H9 (cell line): ENCODE data around the gene NAA10. TPM values are rescaled to one million over a fixed set of nuclear protein-coding genes. Genes with fewer than 3 reads are reported as not detected.

Experiments
- DNase-seq: peaks from one replicate; pipeline ENCODE4 v3.0.0-alpha.2; 2017
- H2AFZ ChIP-seq: one replicate; pipeline ENCODE4 v1.6.1; 2013; ENCODE audit warnings: mild to moderate bottlenecking, low read length, control low read depth, moderate library complexity
- H2AK5ac ChIP-seq: 2 replicates; pipeline ENCODE4 v1.6.1; 2013; ENCODE audit warnings: low read length, control low read depth, mixed read lengths; ENCODE audit not compliant: insufficient read length
- H2BK120ac ChIP-seq: one replicate; pipeline ENCODE4 v1.6.1; 2013; ENCODE audit warnings: low read depth, mild to moderate bottlenecking, low read length, control low read depth, inconsistent platforms; ENCODE audit not compliant: poor library complexity, severe bottlenecking
- H2BK12ac ChIP-seq: 2 replicates; pipeline ENCODE4 v1.6.1; 2013; ENCODE audit warnings: low read length, control low read depth, mixed read lengths, low read depth; ENCODE audit not compliant: insufficient read length
- H2BK15ac ChIP-seq: 2 replicates; pipeline ENCODE4 v1.6.1; 2013; ENCODE audit warnings: low read depth, low read length, control low read depth
- H2BK20ac ChIP-seq: one replicate; pipeline ENCODE4 v1.6.1; 2013; ENCODE audit warnings: low read depth, mild to moderate bottlenecking, low read length, control low read depth, inconsistent platforms; ENCODE audit not compliant: poor library complexity, severe bottlenecking
- H2BK5ac ChIP-seq: 2 replicates; pipeline ENCODE4 v1.6.1; 2013; ENCODE audit warnings: low read length, control low read depth, mixed read lengths; ENCODE audit not compliant: insufficient read length
- H3K14ac ChIP-seq: 2 replicates; pipeline ENCODE4 v1.6.1; 2013; ENCODE audit warnings: low read length, control low read depth; ENCODE audit not compliant: insufficient read depth
- H3K18ac ChIP-seq: 2 replicates; pipeline ENCODE4 v1.6.1; 2013; ENCODE audit warnings: low read depth, mild to moderate bottlenecking, mixed read lengths, low read length, control low read depth; ENCODE audit not compliant: insufficient read length
- H3K23ac ChIP-seq: 2 replicates; pipeline ENCODE4 v1.6.1; 2013; ENCODE audit warnings: low read length, control low read depth, mixed read lengths, low read depth; ENCODE audit not compliant: insufficient read length
- H3K23me2 ChIP-seq: 2 replicates; pipeline ENCODE4 v1.6.1; 2013; ENCODE audit warnings: low read depth, mild to moderate bottlenecking, mixed read lengths, low read length, control low read depth; ENCODE audit not compliant: insufficient read length, poor library complexity, severe bottlenecking
- H3K27ac ChIP-seq: 2 replicates; pipeline ENCODE4 v1.5.1; 2013; ENCODE audit warnings: low read length, control low read depth, mixed read lengths, low read depth; ENCODE audit not compliant: insufficient read length
- H3K27me3 ChIP-seq: 2 replicates; pipeline ENCODE4 v1.6.1; 2013; ENCODE audit warnings: low read length, control low read depth, inconsistent platforms; ENCODE audit not compliant: insufficient read depth
- H3K4ac ChIP-seq: 2 replicates; pipeline ENCODE4 v1.6.1; 2013; ENCODE audit warnings: low read depth, mild to moderate bottlenecking, control low read depth, inconsistent platforms, low read length, moderate library complexity
- H3K4me1 ChIP-seq: 2 replicates; pipeline ENCODE4 v1.6.1; 2013; ENCODE audit warnings: low read length, control low read depth, inconsistent platforms; ENCODE audit not compliant: insufficient read depth
- H3K4me2 ChIP-seq: 2 replicates; pipeline ENCODE4 v1.6.1; 2013; ENCODE audit warnings: low read length, control low read depth, mixed read lengths; ENCODE audit not compliant: insufficient read length, insufficient read depth
- H3K56ac ChIP-seq: 2 replicates; pipeline ENCODE4 v1.6.1; 2013; ENCODE audit warnings: low read depth, mild to moderate bottlenecking, mixed read lengths, low read length, control low read depth; ENCODE audit not compliant: insufficient read length
- H3K79me1 ChIP-seq: 2 replicates; pipeline ENCODE4 v1.6.1; 2013; ENCODE audit warnings: low read depth, mild to moderate bottlenecking, moderate library complexity, low read length, control low read depth, inconsistent platforms; ENCODE audit not compliant: insufficient read depth, poor library complexity, severe bottlenecking
- H3K79me2 ChIP-seq: 2 replicates; pipeline ENCODE4 v1.6.1; 2013; ENCODE audit warnings: low read length, control low read depth, inconsistent platforms; ENCODE audit not compliant: insufficient read depth
- H3K9ac ChIP-seq: 2 replicates; pipeline ENCODE4 v1.6.1; 2013; ENCODE audit warnings: low read length, control low read depth, mixed read lengths; ENCODE audit not compliant: insufficient read length; ENCODE audit errors: extremely low read depth
- H3K9me3 ChIP-seq: one replicate; pipeline ENCODE4 v1.6.1; 2013; ENCODE audit warnings: low read depth, low read length, inconsistent platforms; ENCODE audit not compliant: control insufficient read depth
- H3T11ph ChIP-seq: one replicate; pipeline ENCODE4 v1.6.1; 2013; ENCODE audit warnings: mild to moderate bottlenecking, low read length, control low read depth, inconsistent platforms
- H4K20me1 ChIP-seq: one replicate; pipeline ENCODE4 v1.6.1; 2013; ENCODE audit not compliant: control insufficient read depth, insufficient read length, insufficient read depth
- H4K5ac ChIP-seq: 2 replicates; pipeline ENCODE4 v1.6.1; 2013; ENCODE audit warnings: low read depth, mild to moderate bottlenecking, mixed read lengths, low read length, control low read depth; ENCODE audit not compliant: insufficient read length
- H4K8ac ChIP-seq: replicated peaks from 2 replicates; pipeline ENCODE4 v1.6.1; 2013; ENCODE audit warnings: low read length, control low read depth, mixed read lengths, low read depth; ENCODE audit not compliant: insufficient read length
- H4K91ac ChIP-seq: 2 replicates; pipeline ENCODE4 v1.6.1; 2013; ENCODE audit warnings: low read depth, mild to moderate bottlenecking, moderate library complexity, mixed read lengths, low read length, control low read depth; ENCODE audit not compliant: insufficient read length
- H3K27ac Mint-ChIP-seq, 3 experiments: 2 replicates in 2 of 3; 3 replicates in 1 of 3; pipeline ENCODE4 v1.8.0; 2020 to 2021; ENCODE audit warnings: mixed read lengths in 3 of 3, mild to moderate bottlenecking in 1 of 3, moderate library complexity in 1 of 3
- H3K27me3 Mint-ChIP-seq: 2 replicates; pipeline ENCODE4 v1.8.0; 2021; ENCODE audit warnings: low read depth, mild to moderate bottlenecking, moderate library complexity, mixed read lengths
- H3K36me3 Mint-ChIP-seq, 3 experiments: 2 replicates in 2 of 3; 3 replicates in 1 of 3; pipeline ENCODE4 v1.8.0; 2020 to 2021; ENCODE audit warnings: low read depth in 3 of 3, mixed read lengths in 3 of 3; ENCODE audit not compliant: insufficient read depth in 1 of 3
- H3K4me1 Mint-ChIP-seq, 2 experiments: 2 replicates each; pipeline ENCODE4 v1.8.0; 2020; ENCODE audit warnings: mixed read lengths in 2 of 2
- H3K4me3 Mint-ChIP-seq, 2 experiments: 2 replicates in 1 of 2; 3 replicates in 1 of 2; pipeline ENCODE4 v1.8.0; 2020 to 2021; ENCODE audit warnings: mild to moderate bottlenecking in 2 of 2, mixed read lengths in 2 of 2, moderate library complexity in 1 of 2
- H3K9me3 Mint-ChIP-seq, 2 experiments: 2 replicates in 1 of 2; 3 replicates in 1 of 2; pipeline ENCODE4 v1.8.0; 2020; ENCODE audit warnings: mild to moderate bottlenecking in 2 of 2, mixed read lengths in 2 of 2, moderate library complexity in 1 of 2
- CTCF ChIP-seq: fragments of 200-600 bp; sonication (generic); conservative IDR thresholded peaks from 3 replicates; pipeline ENCODE4 v1.8.0; 2021; ENCODE audit warnings: antibody characterized with exemption, mild to moderate bottlenecking
- WGBS: extraction: QIAGEN DNeasy Blood & Tissue Kit; methylation state at CpG from one replicate; pipeline ENCODE4 v1.1.7; 2013; ENCODE audit warnings: missing lambda C conversion rate, low lambda C conversion rate, mixed read lengths; ENCODE audit not compliant: insufficient read length; ENCODE audit errors: extremely low coverage; 5-methylcytosine and 5-hydroxymethylcytosine counted together
- total RNA-seq: library from RNA; stranded (reverse); gene quantifications from 2 replicates; pipeline ENCODE4 v1.2.1, GENCODE V29; 2021

Gene NAA10
- total RNA-seq, 1 experiment from 2014 or later = 101 TPM

GRCh38 chrX:153920546-153920945 lies 14.3 kb downstream of the NAA10 start:
- no CpG with 5 or more reads among the region's 14 CpGs for WGBS
- no peak overlapping the region for H3K4me2 ChIP-seq
- no peak overlapping the region for H3K14ac ChIP-seq
- H4K20me1 ChIP-seq = no peaks in the 10 kb centered on the region
- no peak overlapping the region for H2BK120ac ChIP-seq
- H2AFZ ChIP-seq = no peak overlapping the region
- no peaks in the 10 kb centered on the region for H3K79me2 ChIP-seq
- no peak overlapping the region for H3T11ph ChIP-seq
- no peak overlapping the region for H4K5ac ChIP-seq
- H2BK5ac ChIP-seq = no peak overlapping the region
- H3K79me1 ChIP-seq = no peaks in the 10 kb centered on the region
- Mint-ChIP-seq H3K36me3 (peaks cover 18 to 35% (median 25%) of the 10 kb centered on the region in 3 experiments), H3K27ac (no peak overlapping the region), H3K27me3 (no peaks in the 10 kb centered on the region; the same call in none of the 2 replicates), H3K9me3 (peaks cover 65 to 77% of the 10 kb centered on the region in 2 experiments), H3K4me3 (no peak overlapping the region), H3K4me1 (peaks cover 9 to 11% of the 10 kb centered on the region in 2 experiments; a peak in 2 of 4 replicates)
- H3K23ac ChIP-seq = no peak overlapping the region
- no peak overlapping the region for H2BK12ac ChIP-seq
- H3K9me3 ChIP-seq = peaks cover 25% of the 10 kb centered on the region
- no peaks in the 10 kb centered on the region for H3K27me3 ChIP-seq
- no peak overlapping the region for H2AK5ac ChIP-seq
- H2BK20ac ChIP-seq = no peak overlapping the region
- H4K8ac ChIP-seq = no peak overlapping the region
- H3K9ac ChIP-seq = no peak overlapping the region
- H3K4me1 ChIP-seq = no peaks in the 10 kb centered on the region
- no peak for DNase-seq
- peaks cover 8% of the 10 kb centered on the region for H3K23me2 ChIP-seq
- no peak overlapping the region for H3K56ac ChIP-seq
- H4K91ac ChIP-seq = no peak overlapping the region
- H2BK15ac ChIP-seq = no peak overlapping the region
- H3K27ac ChIP-seq = no peak overlapping the region
- H3K18ac ChIP-seq = no peak overlapping the region
- no peak for TF ChIP-seq CTCF
- H3K4ac ChIP-seq = no peak overlapping the region
